PFSK-1 (cell line): ENCODE data around the gene SPIRE2.

ENCODE experiments used
- FOXP2 ChIP-seq: optimal IDR thresholded peaks from 2 replicates; pipeline ENCODE3; 2011; ENCODE audit warnings: borderline replicate concordance, control low read depth, inconsistent platforms; ENCODE audit not compliant: insufficient read depth; ENCODE audit errors: extremely low read length, extremely low read depth
- POLR2AphosphoS5 ChIP-seq: IDR thresholded peaks from 2 replicates; pipeline ENCODE4 v1.6.1; 2012; ENCODE audit warnings: low read depth, mild to moderate bottlenecking, control low read depth, low read length, moderate library complexity
- SIN3A ChIP-seq: IDR thresholded peaks from 2 replicates; pipeline ENCODE4 v1.6.1; 2012; ENCODE audit warnings: mild to moderate bottlenecking, low read length, moderate library complexity, borderline replicate concordance; ENCODE audit not compliant: insufficient read depth
- TAF1 ChIP-seq: IDR thresholded peaks from 2 replicates; pipeline ENCODE4 v1.6.1; 2012; ENCODE audit warnings: low read length, control low read depth, borderline replicate concordance; ENCODE audit not compliant: insufficient read depth
- TF ChIP-seq, protein P1 (sequence below), 2 experiments: IDR thresholded peaks; 2 replicates each; pipeline versions ENCODE4 v1.6.1 to v1.8.0; 2011 to 2012; ENCODE audit warnings: low read depth in 2 of 2, low read length in 2 of 2, control low read depth in 1 of 2, inconsistent platforms in 1 of 2, mild to moderate bottlenecking in 1 of 2, moderate library complexity in 1 of 2; ENCODE audit not compliant: insufficient read depth in 1 of 2

SPIRE2 gene

DNA sequence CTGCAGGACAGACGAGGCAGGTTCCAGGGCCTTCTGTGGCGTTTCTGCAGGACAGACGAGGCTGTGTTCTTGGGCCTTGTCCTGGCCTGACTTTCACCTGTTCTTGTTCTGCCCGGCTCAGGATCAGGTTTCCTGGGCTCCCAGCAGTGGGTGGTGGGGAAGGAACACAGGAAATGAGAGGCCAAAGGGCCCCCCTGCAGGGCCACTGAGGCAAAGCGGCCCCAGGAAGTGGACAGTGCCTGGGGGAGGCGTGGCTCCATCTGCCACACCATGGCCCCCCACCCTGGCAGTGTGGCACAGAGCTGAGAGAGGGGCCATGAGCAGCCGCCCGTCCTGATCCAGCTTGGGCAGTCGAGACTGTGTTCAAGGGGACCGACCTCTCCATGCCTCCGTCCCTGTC lies 20.7 kb downstream of the SPIRE2 start:
- TF ChIP-seq POLR2AphosphoS5 (no peak), FOXP2 (no peak), TAF1 (no peak), SIN3A (no peak)
- TF ChIP-seq, protein P1, sequence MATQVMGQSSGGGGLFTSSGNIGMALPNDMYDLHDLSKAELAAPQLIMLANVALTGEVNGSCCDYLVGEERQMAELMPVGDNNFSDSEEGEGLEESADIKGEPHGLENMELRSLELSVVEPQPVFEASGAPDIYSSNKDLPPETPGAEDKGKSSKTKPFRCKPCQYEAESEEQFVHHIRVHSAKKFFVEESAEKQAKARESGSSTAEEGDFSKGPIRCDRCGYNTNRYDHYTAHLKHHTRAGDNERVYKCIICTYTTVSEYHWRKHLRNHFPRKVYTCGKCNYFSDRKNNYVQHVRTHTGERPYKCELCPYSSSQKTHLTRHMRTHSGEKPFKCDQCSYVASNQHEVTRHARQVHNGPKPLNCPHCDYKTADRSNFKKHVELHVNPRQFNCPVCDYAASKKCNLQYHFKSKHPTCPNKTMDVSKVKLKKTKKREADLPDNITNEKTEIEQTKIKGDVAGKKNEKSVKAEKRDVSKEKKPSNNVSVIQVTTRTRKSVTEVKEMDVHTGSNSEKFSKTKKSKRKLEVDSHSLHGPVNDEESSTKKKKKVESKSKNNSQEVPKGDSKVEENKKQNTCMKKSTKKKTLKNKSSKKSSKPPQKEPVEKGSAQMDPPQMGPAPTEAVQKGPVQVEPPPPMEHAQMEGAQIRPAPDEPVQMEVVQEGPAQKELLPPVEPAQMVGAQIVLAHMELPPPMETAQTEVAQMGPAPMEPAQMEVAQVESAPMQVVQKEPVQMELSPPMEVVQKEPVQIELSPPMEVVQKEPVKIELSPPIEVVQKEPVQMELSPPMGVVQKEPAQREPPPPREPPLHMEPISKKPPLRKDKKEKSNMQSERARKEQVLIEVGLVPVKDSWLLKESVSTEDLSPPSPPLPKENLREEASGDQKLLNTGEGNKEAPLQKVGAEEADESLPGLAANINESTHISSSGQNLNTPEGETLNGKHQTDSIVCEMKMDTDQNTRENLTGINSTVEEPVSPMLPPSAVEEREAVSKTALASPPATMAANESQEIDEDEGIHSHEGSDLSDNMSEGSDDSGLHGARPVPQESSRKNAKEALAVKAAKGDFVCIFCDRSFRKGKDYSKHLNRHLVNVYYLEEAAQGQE (IDR thresholded peaks at IDR 0.05; ENCODE audit: insufficient read depth in 1 of 2, low read depth in 2 of 2, low read length in 2 of 2): no peak

DNA sequence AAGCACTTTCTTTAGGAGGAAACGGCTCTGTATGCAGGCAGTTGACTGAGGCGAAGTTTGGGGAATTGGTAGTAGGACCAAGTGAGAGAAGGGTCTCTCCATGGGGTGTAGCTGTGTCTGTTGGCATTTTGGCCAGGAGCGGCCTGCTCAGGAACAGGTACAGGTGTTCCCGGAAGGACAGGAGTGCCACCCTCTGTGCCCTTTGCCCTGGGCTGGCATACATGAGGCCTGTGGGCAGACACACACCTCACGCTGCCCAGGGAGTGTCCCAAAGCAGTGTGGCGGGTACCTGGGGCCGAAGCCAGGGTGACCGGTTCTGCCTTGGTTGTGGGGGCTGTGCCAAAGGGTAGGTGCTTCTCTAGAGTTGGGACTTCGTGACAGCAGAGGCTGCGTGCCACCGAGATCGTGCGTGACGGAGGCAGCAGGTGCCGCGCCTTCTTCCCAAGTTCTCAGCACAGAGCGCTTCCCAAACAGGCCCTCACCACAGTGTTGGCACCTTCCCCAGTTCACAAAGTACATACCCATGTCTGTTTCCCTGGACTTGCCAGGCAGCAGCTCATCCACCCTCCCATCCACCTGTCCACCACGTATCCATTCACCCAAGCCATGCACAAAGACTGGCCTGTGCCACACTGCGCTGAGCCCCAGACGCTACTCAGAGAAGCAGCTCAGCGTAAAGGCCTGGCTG lies 25.2 kb downstream of the SPIRE2 start:
- TF ChIP-seq SIN3A: no peak
- TF ChIP-seq, protein P1 (IDR thresholded peaks at IDR 0.05; ENCODE audit: insufficient read depth in 1 of 2, low read depth in 2 of 2, low read length in 2 of 2): no peak
- no peak for TF ChIP-seq TAF1
- TF ChIP-seq POLR2AphosphoS5: no peak
- TF ChIP-seq FOXP2: no peak

DNA sequence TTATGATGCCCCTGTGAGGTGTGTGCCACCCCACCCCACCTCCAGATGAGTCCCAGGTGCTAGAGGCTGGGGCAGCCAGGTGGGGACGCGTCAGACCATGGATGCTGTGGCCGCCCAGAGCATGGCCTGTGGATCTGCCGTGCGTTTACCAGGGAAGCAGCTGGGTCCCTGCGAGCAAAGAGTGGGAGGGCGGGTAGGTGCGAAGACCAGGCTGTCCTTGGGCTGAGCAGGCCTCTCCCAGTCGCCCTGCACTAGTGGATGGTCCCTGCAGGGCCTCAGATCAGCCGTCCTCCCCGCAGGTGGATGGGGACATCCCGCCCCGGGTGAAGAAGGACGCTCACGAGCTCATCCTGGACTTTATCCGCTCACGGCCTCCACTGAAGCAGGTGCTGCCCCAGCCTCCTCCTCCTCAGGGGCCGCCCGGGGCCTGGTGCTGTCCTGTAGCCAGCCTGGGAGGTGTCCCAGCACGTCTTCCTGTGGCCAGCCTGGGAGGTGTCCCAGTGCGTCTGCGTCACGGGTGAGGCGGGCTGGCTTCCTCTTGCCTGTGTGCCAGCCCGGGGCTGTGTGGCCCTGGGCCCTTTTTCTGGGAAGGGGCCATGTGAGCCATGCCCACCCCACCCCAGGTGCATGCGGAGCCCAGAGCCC lies 27.1 kb downstream of the SPIRE2 start:
- TF ChIP-seq, protein P1 (IDR thresholded peaks at IDR 0.05; ENCODE audit: insufficient read depth in 1 of 2, low read depth in 2 of 2, low read length in 2 of 2): no peak
- TF ChIP-seq FOXP2: no peak
- no peak for TF ChIP-seq POLR2AphosphoS5
- no peak for TF ChIP-seq SIN3A
- no peak for TF ChIP-seq TAF1

DNA sequence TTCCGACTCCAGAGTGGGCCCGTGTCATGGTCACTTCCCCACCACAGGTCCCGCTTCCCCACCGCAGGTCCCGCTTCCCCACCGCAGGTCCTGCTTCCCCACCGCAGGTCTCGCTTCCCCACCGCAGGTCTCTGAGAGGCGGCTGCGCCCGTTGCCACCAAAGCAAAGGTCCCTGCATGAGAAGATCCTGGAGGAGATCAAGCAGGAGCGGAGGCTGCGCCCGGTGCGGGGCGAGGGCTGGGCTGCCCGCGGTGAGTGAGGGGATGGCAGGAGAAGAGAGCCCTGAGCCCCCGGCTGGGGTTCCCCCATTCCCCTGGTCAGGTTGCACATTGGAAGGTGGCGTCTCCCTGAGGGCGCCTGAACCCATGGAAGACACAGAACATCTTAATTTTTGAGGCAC lies 27.7 kb downstream of the SPIRE2 start:
- TF ChIP-seq SIN3A (no peak), POLR2AphosphoS5 (no peak), TAF1 (no peak), FOXP2 (no peak)
- TF ChIP-seq, protein P1 (IDR thresholded peaks at IDR 0.05; ENCODE audit: insufficient read depth in 1 of 2, low read depth in 2 of 2, low read length in 2 of 2): no peak
